Lower leg skin (tissue), 3 donors: ENCODE measurements around the gene RSPO1.

ENCODE experiments used
- CTCF ChIP-seq, 3 donors: fragments of 450-650 bp; IDR thresholded peaks; one replicate each; pipeline ENCODE4 v1.5.1; 2016; ENCODE audit warnings: antibody characterized with exemption in 3 of 3, mild to moderate bottlenecking in 3 of 3, moderate library complexity in 2 of 3
- POLR2A ChIP-seq, 2 donors: fragments of 450-650 bp; IDR thresholded peaks; one replicate each; pipeline ENCODE4 v1.6.1; 2016 to 2017; ENCODE audit warnings: antibody characterized with exemption in 2 of 2, mild to moderate bottlenecking in 1 of 2, moderate library complexity in 1 of 2

- no peak for TF ChIP-seq CTCF (IDR thresholded peaks at IDR 0.05)
- no peak for TF ChIP-seq POLR2A (IDR thresholded peaks at IDR 0.05)
Observed at GRCh38 chr1:37661401-37661800, 26.7 kb upstream of the RSPO1 start.
